ENCODE results near the gene ASF1B. TPM values are rescaled to one million over a fixed set of nuclear protein-coding genes. Genes with fewer than 3 reads are reported as not detected.
A peak's percentile ranks its signal among the peaks of the same experiment; 100 is the strongest.

ASF1B gene
- total and polyA plus RNA-seq, 8 donors, result 2.6 to 120 (median 7.0) TPM; not detected in 1

GRCh38 chr19:14168993-14169392, 32.6 kb upstream of the ASF1B start:
- no peaks in the 10 kb centered on the region for H3K9me3 ChIP-seq
- peaks cover 6 to 25% (median 20%) of the 10 kb centered on the region in 4 donors for H3K4me1 ChIP-seq
- H3K27ac ChIP-seq, result no peak overlapping the region
- intact Hi-C loops (cut with DNase I; ENCODE audit: low total_unique reads), result no loop called here
- WGBS, 5 donors, result 89 to 95% (median 94%) methylated on average over 12 of the region's 12 CpGs
- H3K4me3 ChIP-seq, result no peak overlapping the region
- no peak for DNase-seq
- TF ChIP-seq POLR2AphosphoS5 (IDR thresholded peaks at IDR 0.05) (no peak), EP300 (IDR thresholded peaks at IDR 0.05) (no peak), POLR2A (IDR thresholded peaks at IDR 0.05) (no peak)
- TF ChIP-seq, protein P1, sequence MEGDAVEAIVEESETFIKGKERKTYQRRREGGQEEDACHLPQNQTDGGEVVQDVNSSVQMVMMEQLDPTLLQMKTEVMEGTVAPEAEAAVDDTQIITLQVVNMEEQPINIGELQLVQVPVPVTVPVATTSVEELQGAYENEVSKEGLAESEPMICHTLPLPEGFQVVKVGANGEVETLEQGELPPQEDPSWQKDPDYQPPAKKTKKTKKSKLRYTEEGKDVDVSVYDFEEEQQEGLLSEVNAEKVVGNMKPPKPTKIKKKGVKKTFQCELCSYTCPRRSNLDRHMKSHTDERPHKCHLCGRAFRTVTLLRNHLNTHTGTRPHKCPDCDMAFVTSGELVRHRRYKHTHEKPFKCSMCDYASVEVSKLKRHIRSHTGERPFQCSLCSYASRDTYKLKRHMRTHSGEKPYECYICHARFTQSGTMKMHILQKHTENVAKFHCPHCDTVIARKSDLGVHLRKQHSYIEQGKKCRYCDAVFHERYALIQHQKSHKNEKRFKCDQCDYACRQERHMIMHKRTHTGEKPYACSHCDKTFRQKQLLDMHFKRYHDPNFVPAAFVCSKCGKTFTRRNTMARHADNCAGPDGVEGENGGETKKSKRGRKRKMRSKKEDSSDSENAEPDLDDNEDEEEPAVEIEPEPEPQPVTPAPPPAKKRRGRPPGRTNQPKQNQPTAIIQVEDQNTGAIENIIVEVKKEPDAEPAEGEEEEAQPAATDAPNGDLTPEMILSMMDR (IDR thresholded peaks at IDR 0.05), result no peak
- H3K27me3 ChIP-seq, result no peaks in the 10 kb centered on the region
- H3K36me3 ChIP-seq, result peaks cover 13 to 59% (median 55%) of the 10 kb centered on the region in 4 donors

DNA sequence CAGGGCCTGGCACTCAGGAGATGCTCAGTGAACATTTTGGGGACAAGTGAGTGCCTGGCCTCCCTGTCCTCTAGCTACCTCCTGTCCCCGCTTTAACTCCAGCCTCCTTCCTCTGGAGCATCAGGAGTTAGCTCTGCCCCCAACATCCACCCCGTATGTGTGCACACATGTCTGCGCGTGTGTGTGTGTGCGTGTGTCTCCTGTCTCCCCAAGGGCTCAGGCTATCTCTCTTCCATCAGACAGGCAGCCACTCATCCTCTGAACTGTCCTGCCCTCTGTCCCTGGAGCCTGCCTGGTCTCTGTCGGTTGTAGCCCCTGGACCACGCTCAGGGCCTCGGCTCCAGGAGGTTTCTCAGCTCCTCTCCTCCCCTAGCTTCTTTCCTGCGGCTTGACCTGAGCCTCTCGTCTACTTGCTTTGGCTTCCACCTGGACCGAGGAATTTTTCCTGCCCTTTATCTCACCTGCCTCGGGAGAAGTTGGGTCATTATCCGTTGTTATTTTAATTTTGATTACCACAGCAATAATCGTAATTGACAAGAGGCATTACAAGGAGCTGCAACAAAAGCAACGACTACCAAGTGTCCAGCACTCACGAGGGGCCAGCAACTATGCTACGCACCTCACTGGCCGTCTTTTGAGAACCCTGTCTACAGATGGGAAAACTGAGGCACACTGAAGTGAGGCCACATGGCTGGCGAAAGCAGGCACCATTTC, 32.0 kb upstream of the ASF1B start:
- no peaks in the 10 kb centered on the region for H3K27me3 ChIP-seq
- WGBS, 5 donors, result 81 to 86% (median 85%) methylated on average over 19 of the region's 19 CpGs
- peaks cover 6 to 25% (median 20%) of the 10 kb centered on the region in 4 donors for H3K4me1 ChIP-seq
- H3K27ac ChIP-seq, result no peak overlapping the region
- DNase-seq, result peak in 1 of 2 donors; percentile 15
- intact Hi-C loops (cut with DNase I; ENCODE audit: low total_unique reads), result no loop called here
- TF ChIP-seq, protein P1 (IDR thresholded peaks at IDR 0.05), result no peak
- TF ChIP-seq EP300 (IDR thresholded peaks at IDR 0.05) (no peak), POLR2AphosphoS5 (IDR thresholded peaks at IDR 0.05) (no peak), POLR2A (IDR thresholded peaks at IDR 0.05) (no peak)
- peaks cover 13 to 56% (median 50%) of the 10 kb centered on the region in 4 donors for H3K36me3 ChIP-seq
- no peaks in the 10 kb centered on the region for H3K9me3 ChIP-seq
- no peak overlapping the region for H3K4me3 ChIP-seq

GRCh38 chr19:14167576-14168138, 31.3 kb upstream of the ASF1B start:
- intact Hi-C loops (cut with DNase I; ENCODE audit: low total_unique reads), result no loop called here
- WGBS, 5 donors, result 27 to 56% (median 35%) methylated on average over 9 to 18 of the region's 18 CpGs
- no peaks in the 10 kb centered on the region for H3K9me3 ChIP-seq
- H3K27me3 ChIP-seq, result no peaks in the 10 kb centered on the region
- H3K4me1 ChIP-seq, result peaks cover 6 to 25% (median 20%) of the 10 kb centered on the region in 4 donors
- peaks cover 13 to 57% (median 50%) of the 10 kb centered on the region in 4 donors for H3K36me3 ChIP-seq
- H3K27ac ChIP-seq, result peak overlapping the region in 1 of 5 donors; percentile 51
- peak in 1 of 2 donors; percentile 81 for DNase-seq
- TF ChIP-seq EP300 (IDR thresholded peaks at IDR 0.05) (no peak), POLR2A (IDR thresholded peaks at IDR 0.05) (no peak), POLR2AphosphoS5 (IDR thresholded peaks at IDR 0.05) (no peak)
- TF ChIP-seq, protein P1 (IDR thresholded peaks at IDR 0.05), result no peak
- peak overlapping the region in 1 of 4 donors; percentile 7 for H3K4me3 ChIP-seq

DNA sequence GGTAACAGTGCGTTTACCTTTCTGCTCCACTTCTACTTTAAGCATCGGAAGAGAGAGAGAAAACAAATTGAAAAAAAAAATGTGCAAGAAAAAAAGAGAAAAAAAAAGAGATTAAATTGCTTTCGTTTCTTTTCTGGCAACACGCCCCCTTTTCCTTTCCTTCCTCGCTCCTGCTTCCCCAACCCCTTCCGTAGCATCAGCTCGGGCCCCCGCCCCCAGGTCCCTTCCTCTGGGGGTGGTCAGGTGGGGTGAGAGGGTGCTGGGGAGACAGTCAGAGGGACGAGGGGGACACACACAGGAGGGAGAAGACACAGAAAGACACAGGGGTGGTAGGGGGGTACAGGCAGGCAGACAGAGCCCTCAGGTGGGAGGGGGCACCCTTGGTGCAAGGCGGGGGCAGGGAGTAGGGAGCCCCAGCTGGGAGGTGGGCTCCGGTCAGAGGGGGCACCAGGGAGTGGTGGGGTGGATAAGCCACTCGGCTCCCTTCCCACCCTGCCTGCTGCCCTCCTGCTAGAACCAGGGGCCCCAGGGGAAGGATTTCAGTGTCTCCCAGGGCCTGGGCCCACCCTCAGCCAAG, 30.7 kb upstream of the ASF1B start:
- Histone ChIP-seq H3K4me1 (peaks cover 6 to 25% (median 20%) of the 10 kb centered on the region in 4 donors), H3K36me3 (peaks cover 18 to 57% (median 50%) of the 10 kb centered on the region in 4 donors), H3K9me3 (no peaks in the 10 kb centered on the region), H3K4me3 (peak overlapping the region in 1 of 4 donors; percentile 0), H3K27me3 (no peaks in the 10 kb centered on the region), H3K27ac (peak overlapping the region in 1 of 5 donors; percentile 51)
- TF ChIP-seq POLR2AphosphoS5 (IDR thresholded peaks at IDR 0.05), result no peak
- TF ChIP-seq, protein P1 (IDR thresholded peaks at IDR 0.05), result no peak
- no peak for TF ChIP-seq POLR2A (IDR thresholded peaks at IDR 0.05)
- no peak for TF ChIP-seq EP300 (IDR thresholded peaks at IDR 0.05)
- whole genome bisulfite sequencing, 5 donors, result 40 to 61% (median 49%) methylated on average over 11 to 12 of the region's 12 CpGs
- DNase-seq, result peak in 1 of 2 donors; percentile 61
- intact Hi-C loops (cut with DNase I; ENCODE audit: low total_unique reads), result no loop called here
